ENCODE data around the gene SPRED2.

SPRED2 gene

GRCh38 chr2:65432227-65433190 lies at the start of gene SPRED2:
SPRED2 (minus strand) TSS chr2:65432599; CDS start chr2:65431987, 612 bp downstream.
- H3K79me2 ChIP-seq (ENCODE audit: control insufficient read depth, low read length) = peaks cover 37% of the 10 kb centered on the region
- peaks cover 33% of the 10 kb centered on the region for H3K4me1 ChIP-seq (ENCODE audit: control insufficient read depth, low read length)
- TF ChIP-seq EZH2phosphoT487 (IDR thresholded peaks at IDR 0.05; ENCODE audit: borderline replicate concordance, low read length) (no peak), CTCF (IDR thresholded peaks at IDR 0.05; ENCODE audit: low read depth, low read length, poor library complexity, severe bottlenecking) (no peak)
- peaks cover 11% of the 10 kb centered on the region for H4K20me1 ChIP-seq (ENCODE audit: control insufficient read depth, insufficient read depth, low read depth, low read length)
- H3K27me3 ChIP-seq (ENCODE audit: control insufficient read depth, low read length) = peaks cover 23% of the 10 kb centered on the region
- peak within 1 kb of the TSS; percentile 88 for H3K4me2 ChIP-seq (ENCODE audit: low read length)
- no peaks in the 10 kb centered on the region for H3K9me2 ChIP-seq (replicated peaks; ENCODE audit: control insufficient read depth, low read length)
- H3K9me3 ChIP-seq (ENCODE audit: control insufficient read depth, insufficient read depth, low read length) = no peaks in the 10 kb centered on the region
- H3K27ac ChIP-seq (ENCODE audit: low read depth, low read length) = peak within 1 kb of the TSS; percentile 72
- H3K36me3 ChIP-seq (ENCODE audit: control insufficient read depth, low read length) = peaks cover 7% of the 10 kb centered on the region
- H3F3A ChIP-seq (ENCODE audit: control insufficient read depth, insufficient read depth) = peaks cover 18% of the 10 kb centered on the region
- peak within 1 kb of the TSS; percentile 91 for H3K4me3 ChIP-seq (ENCODE audit: low read length)

GRCh38 chr2:65481961-65482360 lies 49.6 kb upstream of the SPRED2 start:
- H3K9me2 ChIP-seq (replicated peaks; ENCODE audit: control insufficient read depth, low read length) = no peaks in the 10 kb centered on the region
- no peak overlapping the region for H3K4me3 ChIP-seq (ENCODE audit: low read length)
- no peaks in the 10 kb centered on the region for H3K36me3 ChIP-seq (ENCODE audit: control insufficient read depth, low read length)
- TF ChIP-seq CTCF (IDR thresholded peaks at IDR 0.05; ENCODE audit: low read depth, low read length, poor library complexity, severe bottlenecking) = no peak
- TF ChIP-seq EZH2phosphoT487 (IDR thresholded peaks at IDR 0.05; ENCODE audit: borderline replicate concordance, low read length) = no peak
- H4K20me1 ChIP-seq (ENCODE audit: control insufficient read depth, insufficient read depth, low read depth, low read length) = no peaks in the 10 kb centered on the region
- no peaks in the 10 kb centered on the region for H3K79me2 ChIP-seq (ENCODE audit: control insufficient read depth, low read length)
- no peaks in the 10 kb centered on the region for H3K27me3 ChIP-seq (ENCODE audit: control insufficient read depth, low read length)
- H3K4me1 ChIP-seq (ENCODE audit: control insufficient read depth, low read length) = peaks cover 4% of the 10 kb centered on the region; the same call in 1 of the 2 replicates
- no peaks in the 10 kb centered on the region for H3F3A ChIP-seq (ENCODE audit: control insufficient read depth, insufficient read depth)
- no peak overlapping the region for H3K4me2 ChIP-seq (ENCODE audit: low read length)
- no peak overlapping the region for H3K27ac ChIP-seq (ENCODE audit: low read depth, low read length)
- H3K9me3 ChIP-seq (ENCODE audit: control insufficient read depth, insufficient read depth, low read length) = no peaks in the 10 kb centered on the region

- H3F3A ChIP-seq (ENCODE audit: control insufficient read depth, insufficient read depth) = no peaks in the 10 kb centered on the region
- no peak overlapping the region for H3K4me2 ChIP-seq (ENCODE audit: low read length)
Measured at GRCh38 chr2:65479524-65479923, 47.1 kb upstream of the SPRED2 start.

More at GRCh38 chr2:65479524-65479923, 47.1 kb upstream of the SPRED2 start:
- Histone ChIP-seq H3K9me3 (ENCODE audit: control insufficient read depth, insufficient read depth, low read length) (no peaks in the 10 kb centered on the region), H3K9me2 (replicated peaks; ENCODE audit: control insufficient read depth, low read length) (no peaks in the 10 kb centered on the region), H3K27ac (ENCODE audit: low read depth, low read length) (no peak overlapping the region), H3K4me1 (ENCODE audit: control insufficient read depth, low read length) (peaks cover 4% of the 10 kb centered on the region; the same call in 1 of the 2 replicates), H3K4me3 (ENCODE audit: low read length) (no peak overlapping the region), H3K36me3 (ENCODE audit: control insufficient read depth, low read length) (no peaks in the 10 kb centered on the region), H4K20me1 (ENCODE audit: control insufficient read depth, insufficient read depth, low read depth, low read length) (no peaks in the 10 kb centered on the region), H3K79me2 (ENCODE audit: control insufficient read depth, low read length) (no peaks in the 10 kb centered on the region), H3K27me3 (ENCODE audit: control insufficient read depth, low read length) (no peaks in the 10 kb centered on the region)
- TF ChIP-seq CTCF (IDR thresholded peaks at IDR 0.05; ENCODE audit: low read depth, low read length, poor library complexity, severe bottlenecking) = no peak
- no peak for TF ChIP-seq EZH2phosphoT487 (IDR thresholded peaks at IDR 0.05; ENCODE audit: borderline replicate concordance, low read length)
